ENCODE measurements around the gene TMSB10.

- TF ChIP-seq CTCF (IDR thresholded peaks at IDR 0.05 in 8 of 11, conservative IDR thresholded peaks at IDR 0.05 in 3 of 11) (no peak), POLR2A (IDR thresholded peaks at IDR 0.05) (no peak), POLR2AphosphoS5 (IDR thresholded peaks at IDR 0.05) (peak in 1 of 3 donors; percentile 65)
Measured at GRCh38 chr2:84888401-84889276, 16.8 kb upstream of the TMSB10 start.
